ENCODE measurements around the gene RMP24.
"Not testable (repeated sequence)": the region's sequence is repeated elsewhere in the genome, so short reads cannot be mapped to it uniquely, and the experiment has no call there.

Gene RMP24

DNA sequence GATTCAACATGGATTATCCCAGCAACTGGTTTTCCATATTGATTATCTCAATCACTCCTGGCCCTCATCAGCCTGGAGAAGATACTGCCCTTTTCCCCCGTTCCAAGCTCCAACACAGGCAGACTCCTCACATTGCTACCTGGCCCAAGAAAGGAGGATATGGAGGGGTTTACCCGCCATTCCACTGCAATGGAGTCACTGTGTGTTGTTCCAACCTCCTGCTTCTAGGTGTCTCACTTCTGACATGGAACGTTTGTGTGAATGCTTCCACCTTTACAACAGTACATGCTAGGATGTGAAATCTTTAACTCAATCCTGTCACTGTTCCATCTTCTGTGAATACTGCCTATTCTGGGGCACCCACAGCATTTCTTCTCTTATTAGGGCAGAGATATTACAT is 36.7 kb downstream of the RMP24 start:
- no peak for DNase-seq (ENCODE audit: low read depth, low spot score)
- no peak overlapping the region for H3K4me3 ChIP-seq (ENCODE audit: low read depth, low read length)
- TF ChIP-seq, protein P1, sequence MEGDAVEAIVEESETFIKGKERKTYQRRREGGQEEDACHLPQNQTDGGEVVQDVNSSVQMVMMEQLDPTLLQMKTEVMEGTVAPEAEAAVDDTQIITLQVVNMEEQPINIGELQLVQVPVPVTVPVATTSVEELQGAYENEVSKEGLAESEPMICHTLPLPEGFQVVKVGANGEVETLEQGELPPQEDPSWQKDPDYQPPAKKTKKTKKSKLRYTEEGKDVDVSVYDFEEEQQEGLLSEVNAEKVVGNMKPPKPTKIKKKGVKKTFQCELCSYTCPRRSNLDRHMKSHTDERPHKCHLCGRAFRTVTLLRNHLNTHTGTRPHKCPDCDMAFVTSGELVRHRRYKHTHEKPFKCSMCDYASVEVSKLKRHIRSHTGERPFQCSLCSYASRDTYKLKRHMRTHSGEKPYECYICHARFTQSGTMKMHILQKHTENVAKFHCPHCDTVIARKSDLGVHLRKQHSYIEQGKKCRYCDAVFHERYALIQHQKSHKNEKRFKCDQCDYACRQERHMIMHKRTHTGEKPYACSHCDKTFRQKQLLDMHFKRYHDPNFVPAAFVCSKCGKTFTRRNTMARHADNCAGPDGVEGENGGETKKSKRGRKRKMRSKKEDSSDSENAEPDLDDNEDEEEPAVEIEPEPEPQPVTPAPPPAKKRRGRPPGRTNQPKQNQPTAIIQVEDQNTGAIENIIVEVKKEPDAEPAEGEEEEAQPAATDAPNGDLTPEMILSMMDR (IDR thresholded peaks at IDR 0.05; ENCODE audit: insufficient read depth, low read length, missing control alignments), result no peak
- ChIA-PET CTCF (interaction anchor here (2.9 kb wide), 1 partner anchor 9 kb away, joined by 16 read pairs; no protein-coding TSS in a partner anchor), POLR2A (no interaction called here)

DNA sequence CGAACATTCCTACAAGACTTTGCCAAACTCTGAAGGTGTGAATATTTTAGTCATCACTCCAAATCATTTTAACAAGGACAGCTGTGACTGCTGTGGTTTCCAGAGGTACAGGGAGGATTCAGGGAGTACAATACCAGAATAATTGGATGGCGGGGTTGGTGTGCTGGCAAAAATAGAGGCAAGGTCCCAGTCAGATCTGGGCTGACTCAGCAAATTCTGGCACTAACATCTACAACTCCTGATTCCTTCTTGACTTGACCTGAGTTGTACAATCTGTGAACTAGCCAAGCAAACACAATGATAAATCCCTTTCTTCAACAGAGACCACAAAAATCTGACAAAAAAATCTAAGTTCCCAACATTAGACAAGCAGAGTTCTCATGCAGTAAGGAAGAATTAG is 40.4 kb downstream of the RMP24 start:
- CTCF ChIA-PET, result no interaction called here
- no peak overlapping the region for H3K4me3 ChIP-seq (ENCODE audit: low read depth, low read length)
- TF ChIP-seq, protein P1 (IDR thresholded peaks at IDR 0.05; ENCODE audit: insufficient read depth, low read length, missing control alignments), result no peak

DNA sequence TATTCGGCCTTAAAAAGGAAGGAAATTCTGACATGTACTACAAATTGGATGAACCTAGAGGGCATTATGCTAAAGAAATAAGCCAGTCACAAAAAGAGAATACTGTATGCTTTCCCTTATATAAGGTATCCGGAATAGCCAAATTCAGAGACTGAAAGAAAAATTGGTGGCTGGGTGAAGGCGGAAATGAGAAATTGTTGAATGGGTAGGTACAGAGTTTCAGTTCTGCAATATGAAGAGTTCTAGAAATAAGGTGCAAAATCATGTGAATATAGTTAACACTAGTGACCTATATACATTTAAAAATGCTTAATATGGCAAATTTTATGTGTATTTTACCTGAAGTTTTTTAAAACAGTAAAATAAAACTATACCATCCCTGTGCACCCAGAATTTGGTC is 43.1 kb downstream of the RMP24 start:
- TF ChIP-seq, protein P1 (IDR thresholded peaks at IDR 0.05; ENCODE audit: insufficient read depth, low read length, missing control alignments), result no peak
- ChIA-PET CTCF (interaction anchor here (1.7 to 3.9 kb wide), 3 partner anchors 10 to 264 kb away, joined by 4 to 28 read pairs (median 19); no protein-coding TSS in a partner anchor), POLR2A (no interaction called here)
- DNase-seq (ENCODE audit: low read depth, low spot score), result no peak
- H3K4me3 ChIP-seq (ENCODE audit: low read depth, low read length), result no peak overlapping the region

More for the DNA sequence above, 40.4 kb downstream of the RMP24 start:
- POLR2A ChIA-PET, result no interaction called here
- DNase-seq (ENCODE audit: low read depth, low spot score), result no peak

DNA sequence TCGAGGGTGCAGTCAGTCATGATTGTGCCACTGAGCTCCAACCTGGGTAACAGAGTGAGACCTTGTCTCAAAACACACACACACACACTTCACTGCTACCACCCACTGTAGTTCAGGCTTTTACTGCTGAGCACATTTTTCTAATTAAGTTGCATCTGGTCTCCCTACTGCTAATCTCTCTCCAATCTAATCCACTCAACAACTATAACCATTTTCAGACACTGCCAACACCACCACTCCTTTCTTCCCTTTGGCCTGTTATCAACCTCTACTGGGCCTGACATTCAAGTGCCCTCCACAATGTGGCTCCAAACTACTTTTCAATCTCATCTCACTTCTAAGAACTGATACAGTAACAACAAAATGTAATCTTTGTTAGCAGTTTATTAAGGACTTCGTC is 44.8 kb downstream of the RMP24 start:
- POLR2A ChIA-PET, result interaction anchor here (0.6 kb wide), 1 partner anchor 140 kb away, joined by 3 read pairs; no protein-coding TSS in a partner anchor
- H3K4me3 ChIP-seq (ENCODE audit: low read depth, low read length), result no peak overlapping the region
- CTCF ChIA-PET, result interaction anchor here (0.9 to 7.3 kb wide), 28 partner anchors 8 to 740 kb away, joined by 3 to 80 read pairs (median 6); partner anchors contain the start of genes ELP2, RPRD1A and SLC39A6
- TF ChIP-seq, protein P1 (IDR thresholded peaks at IDR 0.05; ENCODE audit: insufficient read depth, low read length, missing control alignments), result no peak
- no peak for DNase-seq (ENCODE audit: low read depth, low spot score)

DNA sequence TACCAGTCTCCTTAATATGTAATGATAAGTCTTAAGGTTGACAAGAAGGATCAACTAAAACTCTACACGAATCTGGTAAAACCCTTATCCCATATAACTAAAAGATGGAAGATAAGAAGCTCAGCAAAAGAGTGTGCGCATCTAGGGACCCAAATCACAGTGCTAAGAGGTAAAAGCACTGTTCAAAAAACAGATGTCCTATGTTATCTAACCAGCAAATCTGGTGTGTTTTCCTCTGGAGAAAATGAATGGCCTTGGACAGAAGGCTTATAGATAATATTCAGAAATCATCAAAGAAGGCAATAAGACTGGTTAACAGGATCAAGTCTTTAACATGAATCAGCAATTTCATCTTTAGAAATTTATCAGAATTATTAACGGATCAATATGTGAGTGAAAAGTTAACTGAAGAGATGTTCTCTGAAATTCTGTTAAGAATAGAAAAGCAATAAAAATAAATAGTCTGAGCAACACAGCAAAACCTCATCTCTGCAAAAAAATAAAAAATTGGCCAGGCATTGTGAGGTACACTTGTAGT is 47.8 kb downstream of the RMP24 start:
- ChIA-PET POLR2A (no interaction called here), CTCF (interaction anchor here (1.5 to 7.3 kb wide), 4 partner anchors 75 to 265 kb away, joined by 3 to 80 read pairs (median 7); no protein-coding TSS in a partner anchor)
- TF ChIP-seq, protein P1 (IDR thresholded peaks at IDR 0.05; ENCODE audit: insufficient read depth, low read length, missing control alignments), result no peak
- no peak overlapping the region for H3K4me3 ChIP-seq (ENCODE audit: low read depth, low read length)
- DNase-seq (ENCODE audit: low read depth, low spot score), result no peak

DNA sequence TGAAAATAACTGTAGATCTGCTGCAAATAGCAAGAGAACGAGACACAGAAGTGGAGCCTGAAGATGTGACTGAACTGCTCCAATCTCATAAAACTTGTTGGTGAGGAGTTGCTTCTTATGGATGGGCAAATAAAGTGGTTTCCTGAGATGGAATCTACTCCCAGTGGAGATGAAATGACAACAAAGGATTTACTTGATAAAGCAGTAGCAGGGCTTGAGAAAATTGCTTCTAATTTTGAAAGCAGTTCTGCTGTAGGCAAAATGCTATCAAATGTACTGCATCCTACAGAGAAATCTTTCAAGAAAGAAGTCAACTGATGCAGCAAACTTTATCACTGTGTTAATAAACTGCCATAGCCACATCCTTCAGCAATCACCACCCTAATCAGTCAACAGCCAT is 50.9 kb downstream of the RMP24 start:
- H3K4me3 ChIP-seq (ENCODE audit: low read depth, low read length), result no peak overlapping the region
- ChIA-PET POLR2A (no interaction called here), CTCF (interaction anchor here (7.3 kb wide), 1 partner anchor 262 kb away, joined by 80 read pairs; no protein-coding TSS in a partner anchor)
- DNase-seq (ENCODE audit: low read depth, low spot score), result no peak
- TF ChIP-seq, protein P1 (IDR thresholded peaks at IDR 0.05; ENCODE audit: insufficient read depth, low read length, missing control alignments), result no peak

DNA sequence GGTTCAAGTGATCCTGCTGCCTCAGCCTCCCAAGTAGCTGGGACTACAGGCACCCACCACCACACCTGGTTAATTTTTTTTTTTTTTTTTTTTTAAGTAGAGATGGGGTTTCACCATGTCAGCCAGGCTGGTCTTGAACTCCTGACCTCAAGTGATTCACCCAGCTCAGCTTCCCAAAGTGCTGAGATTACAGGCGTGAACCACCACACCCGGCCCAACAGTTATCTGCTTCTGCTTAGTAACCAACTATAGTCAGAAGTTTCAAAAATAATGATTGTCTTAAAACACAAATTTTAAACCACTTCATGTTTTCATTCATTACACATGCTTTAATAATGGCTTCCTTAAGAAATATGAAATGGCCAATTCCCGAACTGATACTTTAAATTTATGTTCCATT is 51.8 kb downstream of the RMP24 start:
- H3K4me3 ChIP-seq (ENCODE audit: low read depth, low read length); POLR2A ChIA-PET; DNase-seq (ENCODE audit: low read depth, low spot score): not testable (repeated sequence)
- CTCF ChIA-PET, result interaction anchor here (1.1 to 1.7 kb wide), 3 partner anchors 12 to 71 kb away, joined by 3 to 4 read pairs (median 3); no protein-coding TSS in a partner anchor

All from AG04449 (cell line).